ENCODE results near the gene SGCA. TPM values are rescaled to one million over a fixed set of nuclear protein-coding genes. Genes with fewer than 3 reads are reported as not detected.

Gene SGCA
- total and polyA plus RNA-seq, 2 of the 13 experiments (the other 11 are each of a cell fraction or from before 2014, with no cell fraction given): not detected

DNA sequence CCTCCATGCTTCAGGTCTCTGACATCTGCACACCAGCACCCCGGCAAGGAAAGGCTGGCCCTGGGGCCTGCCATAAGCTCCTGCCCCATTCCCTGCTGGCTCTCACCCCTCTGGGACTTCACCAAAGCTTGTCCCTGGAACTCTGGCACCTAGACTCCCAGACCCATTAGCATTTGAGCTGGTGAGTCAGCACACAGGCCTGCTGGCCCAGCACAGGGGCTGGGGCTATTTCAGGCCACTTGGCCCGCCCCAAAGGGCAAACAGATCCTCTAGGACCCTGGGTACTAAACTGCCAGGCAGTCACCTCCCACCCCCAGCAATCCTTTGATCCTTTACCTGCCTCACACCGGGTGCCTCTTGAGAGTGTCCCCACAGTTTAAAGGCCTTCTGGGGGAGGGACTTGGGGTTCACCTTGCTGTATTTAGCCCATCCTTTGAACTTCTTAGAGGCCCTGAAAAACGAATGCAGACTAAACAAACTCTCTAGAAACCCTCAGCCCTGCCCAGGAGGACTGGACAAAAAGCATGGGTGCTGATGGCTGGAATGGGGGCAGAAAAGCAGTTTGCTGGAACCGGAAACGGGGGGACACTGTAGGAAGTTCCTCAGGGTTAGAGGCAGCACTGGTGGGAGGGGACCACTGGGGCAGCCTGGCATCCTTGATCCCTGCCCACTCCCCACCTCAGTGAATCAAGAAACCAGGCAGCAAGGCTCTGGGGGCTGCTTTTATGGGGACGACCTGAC is 32.6 kb upstream of the SGCA start (continued):
- TF ChIP-seq ZFP82 (CRISPR knock-in tag; IDR thresholded peaks at IDR 0.05; ENCODE audit: borderline replicate concordance): no peak
- no peak for TF ChIP-seq ZNF556 (CRISPR knock-in tag; IDR thresholded peaks at IDR 0.05; ENCODE audit: borderline replicate concordance)
- TF ChIP-seq NR2F1 (CRISPR knock-in tag; IDR thresholded peaks at IDR 0.05): no peak
- no peak for TF ChIP-seq PHF8 (CRISPR knock-in tag; IDR thresholded peaks at IDR 0.05)
- TF ChIP-seq, protein P1, sequence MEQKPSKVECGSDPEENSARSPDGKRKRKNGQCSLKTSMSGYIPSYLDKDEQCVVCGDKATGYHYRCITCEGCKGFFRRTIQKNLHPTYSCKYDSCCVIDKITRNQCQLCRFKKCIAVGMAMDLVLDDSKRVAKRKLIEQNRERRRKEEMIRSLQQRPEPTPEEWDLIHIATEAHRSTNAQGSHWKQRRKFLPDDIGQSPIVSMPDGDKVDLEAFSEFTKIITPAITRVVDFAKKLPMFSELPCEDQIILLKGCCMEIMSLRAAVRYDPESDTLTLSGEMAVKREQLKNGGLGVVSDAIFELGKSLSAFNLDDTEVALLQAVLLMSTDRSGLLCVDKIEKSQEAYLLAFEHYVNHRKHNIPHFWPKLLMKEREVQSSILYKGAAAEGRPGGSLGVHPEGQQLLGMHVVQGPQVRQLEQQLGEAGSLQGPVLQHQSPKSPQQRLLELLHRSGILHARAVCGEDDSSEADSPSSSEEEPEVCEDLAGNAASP (CRISPR knock-in tag; IDR thresholded peaks at IDR 0.05; ENCODE audit: borderline replicate concordance): peak; percentile 95
- TF ChIP-seq, protein P2, sequence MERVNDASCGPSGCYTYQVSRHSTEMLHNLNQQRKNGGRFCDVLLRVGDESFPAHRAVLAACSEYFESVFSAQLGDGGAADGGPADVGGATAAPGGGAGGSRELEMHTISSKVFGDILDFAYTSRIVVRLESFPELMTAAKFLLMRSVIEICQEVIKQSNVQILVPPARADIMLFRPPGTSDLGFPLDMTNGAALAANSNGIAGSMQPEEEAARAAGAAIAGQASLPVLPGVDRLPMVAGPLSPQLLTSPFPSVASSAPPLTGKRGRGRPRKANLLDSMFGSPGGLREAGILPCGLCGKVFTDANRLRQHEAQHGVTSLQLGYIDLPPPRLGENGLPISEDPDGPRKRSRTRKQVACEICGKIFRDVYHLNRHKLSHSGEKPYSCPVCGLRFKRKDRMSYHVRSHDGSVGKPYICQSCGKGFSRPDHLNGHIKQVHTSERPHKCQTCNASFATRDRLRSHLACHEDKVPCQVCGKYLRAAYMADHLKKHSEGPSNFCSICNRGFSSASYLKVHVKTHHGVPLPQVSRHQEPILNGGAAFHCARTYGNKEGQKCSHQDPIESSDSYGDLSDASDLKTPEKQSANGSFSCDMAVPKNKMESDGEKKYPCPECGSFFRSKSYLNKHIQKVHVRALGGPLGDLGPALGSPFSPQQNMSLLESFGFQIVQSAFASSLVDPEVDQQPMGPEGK (CRISPR knock-in tag; IDR thresholded peaks at IDR 0.05): peak; percentile 85
- TF ChIP-seq ZNF333 (CRISPR knock-in tag; IDR thresholded peaks at IDR 0.05; ENCODE audit: borderline replicate concordance): no peak
- TF ChIP-seq, protein P3, sequence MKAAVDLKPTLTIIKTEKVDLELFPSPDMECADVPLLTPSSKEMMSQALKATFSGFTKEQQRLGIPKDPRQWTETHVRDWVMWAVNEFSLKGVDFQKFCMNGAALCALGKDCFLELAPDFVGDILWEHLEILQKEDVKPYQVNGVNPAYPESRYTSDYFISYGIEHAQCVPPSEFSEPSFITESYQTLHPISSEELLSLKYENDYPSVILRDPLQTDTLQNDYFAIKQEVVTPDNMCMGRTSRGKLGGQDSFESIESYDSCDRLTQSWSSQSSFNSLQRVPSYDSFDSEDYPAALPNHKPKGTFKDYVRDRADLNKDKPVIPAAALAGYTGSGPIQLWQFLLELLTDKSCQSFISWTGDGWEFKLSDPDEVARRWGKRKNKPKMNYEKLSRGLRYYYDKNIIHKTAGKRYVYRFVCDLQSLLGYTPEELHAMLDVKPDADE (CRISPR knock-in tag; IDR thresholded peaks at IDR 0.05): no peak
- peak; percentile 53; the same call in 1 of the 2 replicates for TF ChIP-seq MIER2 (CRISPR knock-in tag; IDR thresholded peaks at IDR 0.05)
- no peak for TF ChIP-seq CC2D1A (CRISPR knock-in tag; IDR thresholded peaks at IDR 0.05)
- no peak for TF ChIP-seq SMYD3 (CRISPR knock-in tag; IDR thresholded peaks at IDR 0.05)
- TF ChIP-seq SP140L (CRISPR knock-in tag; IDR thresholded peaks at IDR 0.05; ENCODE audit: borderline replicate concordance): no peak
- TF ChIP-seq, protein P4, sequence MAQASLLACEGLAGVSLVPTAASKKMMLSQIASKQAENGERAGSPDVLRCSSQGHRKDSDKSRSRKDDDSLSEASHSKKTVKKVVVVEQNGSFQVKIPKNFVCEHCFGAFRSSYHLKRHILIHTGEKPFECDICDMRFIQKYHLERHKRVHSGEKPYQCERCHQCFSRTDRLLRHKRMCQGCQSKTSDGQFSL (CRISPR knock-in tag; IDR thresholded peaks at IDR 0.05): no peak
- TF ChIP-seq NFE2L1 (CRISPR knock-in tag; IDR thresholded peaks at IDR 0.05; ENCODE audit: borderline replicate concordance): peak; percentile 64; the same call in 1 of the 2 replicates
- TF ChIP-seq, protein P5, sequence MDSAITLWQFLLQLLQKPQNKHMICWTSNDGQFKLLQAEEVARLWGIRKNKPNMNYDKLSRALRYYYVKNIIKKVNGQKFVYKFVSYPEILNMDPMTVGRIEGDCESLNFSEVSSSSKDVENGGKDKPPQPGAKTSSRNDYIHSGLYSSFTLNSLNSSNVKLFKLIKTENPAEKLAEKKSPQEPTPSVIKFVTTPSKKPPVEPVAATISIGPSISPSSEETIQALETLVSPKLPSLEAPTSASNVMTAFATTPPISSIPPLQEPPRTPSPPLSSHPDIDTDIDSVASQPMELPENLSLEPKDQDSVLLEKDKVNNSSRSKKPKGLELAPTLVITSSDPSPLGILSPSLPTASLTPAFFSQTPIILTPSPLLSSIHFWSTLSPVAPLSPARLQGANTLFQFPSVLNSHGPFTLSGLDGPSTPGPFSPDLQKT (CRISPR knock-in tag; IDR thresholded peaks at IDR 0.05; ENCODE audit: borderline replicate concordance): no peak
- peak; percentile 17; the same call in 1 of the 2 replicates for TF ChIP-seq POLR2AphosphoS5 (IDR thresholded peaks at IDR 0.05; ENCODE audit: low read depth, low read length)
- TF ChIP-seq SP5 (CRISPR knock-in tag; IDR thresholded peaks at IDR 0.05; ENCODE audit: borderline replicate concordance, low read depth): peak; percentile 92
- TF ChIP-seq, protein P6, sequence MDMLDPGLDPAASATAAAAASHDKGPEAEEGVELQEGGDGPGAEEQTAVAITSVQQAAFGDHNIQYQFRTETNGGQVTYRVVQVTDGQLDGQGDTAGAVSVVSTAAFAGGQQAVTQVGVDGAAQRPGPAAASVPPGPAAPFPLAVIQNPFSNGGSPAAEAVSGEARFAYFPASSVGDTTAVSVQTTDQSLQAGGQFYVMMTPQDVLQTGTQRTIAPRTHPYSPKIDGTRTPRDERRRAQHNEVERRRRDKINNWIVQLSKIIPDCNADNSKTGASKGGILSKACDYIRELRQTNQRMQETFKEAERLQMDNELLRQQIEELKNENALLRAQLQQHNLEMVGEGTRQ (IDR thresholded peaks at IDR 0.05; ENCODE audit: low read depth, low read length): no peak
- TF ChIP-seq, protein P6 (CRISPR knock-in tag; IDR thresholded peaks at IDR 0.05; ENCODE audit: borderline replicate concordance): no peak
- no peak for TF ChIP-seq MXD4 (CRISPR knock-in tag; IDR thresholded peaks at IDR 0.05)
- 0 out of 2 replicates have a peak, but pooled peaks have one; percentile 9 for TF ChIP-seq ZNF121 (CRISPR knock-in tag; IDR thresholded peaks at IDR 0.05)
